Skeletal muscle cell (primary cell): Measurements from ENCODE around the gene SLC9A1.

Experiments
- DNase-seq: peaks from one replicate; pipeline ENCODE4 v3.0.0-alpha.2; 2010; ENCODE audit warnings: low read depth
- H3K4me3 ChIP-seq: 2 replicates; pipeline ENCODE4 v1.5.1; 2011; ENCODE audit warnings: low read depth, mild to moderate bottlenecking, control low read depth, low read length, moderate library complexity

The SLC9A1 gene

DNA sequence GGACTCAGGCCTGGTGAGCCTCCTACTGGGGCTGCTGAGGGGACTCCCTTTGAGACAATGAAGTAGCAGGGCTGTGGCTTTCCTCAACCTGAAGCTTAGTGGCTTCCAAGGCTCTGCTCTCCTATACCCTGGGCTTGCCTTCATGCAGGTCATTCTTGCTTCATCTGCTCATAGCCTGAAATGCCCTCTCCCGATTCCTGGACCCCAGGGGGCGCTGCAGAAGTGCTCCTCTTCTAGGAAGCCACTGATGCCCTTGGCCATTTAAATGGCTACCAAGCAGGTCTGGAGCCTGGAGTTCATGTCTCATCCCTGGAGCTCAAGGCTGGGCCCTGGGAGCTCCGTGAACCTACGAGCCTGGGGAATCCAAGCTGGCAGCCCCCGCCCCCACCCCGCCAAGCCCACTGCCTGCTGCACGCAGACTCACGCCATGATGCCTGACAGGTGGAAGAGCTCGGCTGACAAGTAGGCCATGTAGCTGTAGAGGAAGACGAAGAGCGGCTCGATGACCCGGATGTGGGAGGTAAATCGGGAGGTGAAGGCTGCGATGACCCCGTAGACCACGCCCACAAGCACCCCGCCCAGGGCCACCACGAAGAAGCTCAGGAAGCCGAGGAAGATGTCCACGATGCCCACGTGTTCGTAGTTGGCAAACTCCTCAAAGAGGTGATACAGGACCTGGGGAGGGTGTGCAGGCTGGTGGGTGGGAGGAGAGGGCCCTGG is 45.7 kb downstream of the SLC9A1 start:
- no peak overlapping the region for H3K4me3 ChIP-seq
- no peak for DNase-seq

DNA sequence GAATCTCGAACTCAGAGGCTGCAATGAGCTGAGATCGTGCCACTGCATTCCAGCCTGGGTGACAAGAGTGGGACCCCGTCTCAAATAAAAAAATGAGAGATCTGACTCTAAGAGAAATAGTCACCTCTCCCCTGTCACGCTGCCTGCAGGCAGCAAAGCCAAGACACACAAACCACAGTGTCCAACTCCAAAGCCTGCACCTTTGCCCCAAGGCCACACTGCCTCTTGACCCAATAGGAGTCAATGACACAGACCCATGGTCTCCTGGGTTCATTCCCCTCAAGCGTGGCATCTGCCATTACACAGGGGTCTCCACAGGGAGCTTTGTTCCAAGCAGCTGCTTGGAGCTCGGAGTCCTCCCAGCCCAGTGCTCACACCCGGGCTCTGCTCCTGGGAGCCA is 46.3 kb downstream of the SLC9A1 start:
- no peak for DNase-seq
- no peak overlapping the region for H3K4me3 ChIP-seq

DNA sequence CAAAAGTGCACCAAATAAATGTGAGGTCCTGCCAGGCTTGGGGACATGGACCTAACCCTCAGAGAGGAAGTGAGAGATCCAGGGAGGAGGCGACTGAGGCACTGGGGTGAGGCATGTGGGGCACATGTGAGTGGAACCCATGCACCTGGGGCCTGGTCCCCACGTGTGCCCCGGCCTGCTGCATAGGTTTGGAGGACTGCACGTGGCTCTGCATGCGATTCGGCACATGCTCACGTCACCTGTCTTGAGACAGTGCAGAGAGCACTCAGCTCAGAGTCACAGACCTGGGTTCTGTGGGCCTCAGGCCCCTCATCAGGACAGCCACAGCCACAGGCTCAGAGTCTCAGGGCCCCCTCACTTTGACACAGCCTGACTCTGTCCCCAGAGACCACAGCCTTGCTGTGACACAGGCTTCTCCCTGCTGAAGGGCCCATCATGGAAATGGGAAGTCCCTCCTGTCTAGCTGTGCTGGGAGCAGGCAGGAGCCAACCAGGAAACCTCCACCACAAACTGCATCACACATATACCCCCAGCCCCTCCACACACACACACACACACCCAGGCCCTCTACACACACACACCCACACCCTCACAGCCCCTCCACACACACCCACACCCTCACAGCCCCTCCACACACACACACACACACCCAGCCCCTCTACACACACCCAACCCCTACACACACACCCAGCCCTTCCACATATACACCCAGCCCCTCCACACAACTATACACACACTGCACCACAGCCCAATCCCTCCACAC is 48.2 kb downstream of the SLC9A1 start:
- H3K4me3 ChIP-seq = no peak overlapping the region
- no peak for DNase-seq

DNA sequence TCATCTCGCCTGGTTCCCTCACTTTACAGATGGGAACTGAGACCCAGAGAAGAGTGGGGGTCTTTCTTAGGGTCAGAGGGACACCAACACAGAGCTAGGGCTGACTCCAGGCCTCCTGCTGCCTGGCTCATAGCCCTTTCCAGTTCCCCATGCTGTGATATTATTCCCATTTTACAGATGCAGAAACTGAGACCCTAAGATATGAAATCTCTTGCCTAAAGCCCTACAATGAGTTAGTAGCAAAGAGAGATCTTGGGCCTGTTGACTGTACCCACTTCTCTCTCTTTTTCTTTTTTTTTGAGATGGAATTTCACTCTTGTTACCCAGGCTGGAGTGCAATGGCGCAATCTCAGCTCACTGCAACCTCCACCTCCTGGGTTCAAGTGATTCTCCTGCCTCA is 49.9 kb downstream of the SLC9A1 start:
- no peak overlapping the region for H3K4me3 ChIP-seq
- no peak for DNase-seq

DNA sequence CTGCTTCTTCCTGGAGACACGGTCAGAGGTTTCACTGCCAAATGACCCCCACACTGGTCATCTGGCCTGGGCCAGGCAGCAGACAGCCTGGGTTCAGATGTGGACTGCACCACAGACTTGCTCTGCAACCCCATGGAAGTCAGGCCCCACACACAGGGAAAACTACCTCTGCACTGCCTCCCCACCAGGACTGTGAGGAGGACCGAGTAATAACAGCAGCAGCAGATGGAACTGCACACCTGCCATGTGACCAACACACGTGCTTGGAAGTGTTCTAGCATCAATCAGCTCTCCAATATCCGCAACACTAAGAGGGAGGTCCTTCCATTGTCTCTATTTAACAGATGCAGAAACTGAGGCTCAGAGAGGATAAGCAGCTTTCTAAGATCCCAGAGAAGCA is 51.4 kb downstream of the SLC9A1 start:
- DNase-seq = no peak
- H3K4me3 ChIP-seq = no peak overlapping the region

DNA sequence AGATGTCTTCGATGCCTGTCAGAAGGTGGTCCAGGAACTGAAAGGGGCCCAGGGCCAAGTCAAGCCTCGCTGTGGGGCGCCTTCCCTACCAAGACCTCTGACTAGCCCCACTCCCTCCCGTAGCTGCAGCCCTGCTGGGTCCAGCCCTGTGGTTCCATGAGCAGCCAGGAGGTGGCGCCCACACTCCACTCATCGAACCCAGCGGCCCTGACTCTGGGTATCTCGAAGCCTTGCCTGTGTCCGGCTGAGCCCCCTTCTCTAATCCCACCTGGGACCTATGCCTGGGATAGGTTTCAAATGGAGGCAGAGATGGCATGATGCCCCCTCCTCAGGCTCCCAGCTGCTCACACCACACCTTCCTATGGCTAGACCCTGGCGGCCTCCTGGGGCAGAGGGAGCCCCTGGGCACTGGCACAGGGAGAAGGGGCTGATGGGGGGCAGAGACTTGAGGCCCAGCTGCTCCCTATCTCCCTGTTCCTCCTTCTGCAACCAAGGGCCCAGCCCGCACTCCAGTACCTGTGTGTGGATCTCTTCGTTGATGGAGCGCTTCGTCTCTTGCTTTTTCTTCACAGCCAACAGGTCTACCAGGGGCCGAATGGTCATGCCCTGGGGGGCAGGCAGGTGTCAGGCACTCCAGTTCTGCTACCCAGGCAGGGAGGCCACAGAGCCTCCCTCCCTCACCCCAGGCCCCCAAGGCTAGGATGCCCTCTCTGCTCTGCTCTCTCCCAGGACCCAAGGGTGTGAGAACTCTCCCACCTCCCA is 52.0 kb downstream of the SLC9A1 start:
- no peak for DNase-seq
- no peak overlapping the region for H3K4me3 ChIP-seq

DNA sequence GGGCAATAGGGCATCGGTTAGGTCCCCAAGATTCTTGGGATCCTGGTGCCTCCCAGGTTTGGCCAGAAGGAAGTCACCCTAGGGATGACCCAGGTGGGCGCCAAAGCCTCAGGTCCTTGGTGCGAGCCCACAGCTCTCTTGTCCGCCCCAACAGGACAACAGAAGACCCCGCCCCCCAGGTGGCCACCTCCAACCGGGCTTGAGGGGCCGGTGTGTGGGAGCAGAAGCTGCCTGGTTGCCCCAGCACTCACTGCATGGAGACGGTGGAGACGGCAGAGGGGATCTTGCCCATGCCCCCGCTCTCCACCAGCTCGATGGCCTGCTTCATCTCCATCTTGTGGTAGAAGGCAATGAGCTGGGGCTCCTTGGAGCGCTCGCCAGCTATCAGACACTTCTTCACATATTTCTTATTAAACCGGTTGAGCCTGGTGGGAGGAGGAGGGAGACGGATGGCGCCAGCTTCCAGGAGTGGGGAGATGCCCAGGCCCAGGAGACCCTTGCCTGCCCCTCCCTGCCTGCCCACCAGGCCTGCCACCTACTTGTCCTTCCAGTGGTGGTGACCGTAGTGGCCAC is 52.7 kb downstream of the SLC9A1 start:
- DNase-seq = no peak
- H3K4me3 ChIP-seq = no peak overlapping the region

DNA sequence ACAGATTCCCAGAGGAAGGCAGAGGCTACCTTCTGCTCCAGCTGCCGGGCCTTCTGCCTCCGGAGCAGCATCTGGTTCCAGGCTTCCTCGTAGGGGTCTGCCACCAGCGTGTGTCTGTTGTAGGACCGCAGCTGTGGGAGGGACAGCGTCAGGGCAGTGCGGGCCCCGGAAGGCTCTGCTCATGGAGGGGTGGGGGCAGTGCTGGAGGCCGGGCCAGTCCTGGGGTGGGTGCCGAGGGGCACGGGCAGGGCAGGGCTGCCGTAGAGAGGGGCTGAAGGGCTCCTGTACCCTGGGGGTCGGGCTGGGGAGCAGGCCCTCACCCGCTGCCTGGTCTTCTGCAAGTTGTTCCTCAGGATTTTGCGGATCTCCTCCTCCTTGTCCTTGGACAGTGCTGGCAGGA is 53.2 kb downstream of the SLC9A1 start:
- H3K4me3 ChIP-seq = no peak overlapping the region

DNA sequence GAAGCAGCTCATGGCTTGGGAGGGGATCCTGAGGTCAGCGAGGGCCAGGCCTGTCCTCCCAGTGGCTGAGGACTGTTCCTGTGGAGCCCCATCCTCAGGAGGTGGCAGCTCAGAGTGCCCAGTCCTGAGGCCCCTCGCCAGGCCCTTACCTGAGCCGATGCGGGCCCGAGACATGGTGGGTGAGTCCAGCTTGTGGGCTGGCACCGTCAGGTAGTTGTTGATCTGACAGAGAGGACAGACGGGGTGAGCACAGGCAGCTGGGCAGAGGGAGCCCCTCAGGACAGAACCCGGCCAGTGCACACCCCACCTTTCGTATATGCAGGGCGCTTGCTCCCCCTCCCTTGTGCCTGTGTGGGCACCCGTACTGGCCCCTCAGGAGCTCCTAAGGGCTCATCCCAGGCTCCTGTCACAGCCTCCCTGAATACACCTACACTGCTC is 53.9 kb downstream of the SLC9A1 start:
- no peak overlapping the region for H3K4me3 ChIP-seq
- DNase-seq = no peak

More for the DNA sequence above, 53.2 kb downstream of the SLC9A1 start:
- no peak for DNase-seq

DNA sequence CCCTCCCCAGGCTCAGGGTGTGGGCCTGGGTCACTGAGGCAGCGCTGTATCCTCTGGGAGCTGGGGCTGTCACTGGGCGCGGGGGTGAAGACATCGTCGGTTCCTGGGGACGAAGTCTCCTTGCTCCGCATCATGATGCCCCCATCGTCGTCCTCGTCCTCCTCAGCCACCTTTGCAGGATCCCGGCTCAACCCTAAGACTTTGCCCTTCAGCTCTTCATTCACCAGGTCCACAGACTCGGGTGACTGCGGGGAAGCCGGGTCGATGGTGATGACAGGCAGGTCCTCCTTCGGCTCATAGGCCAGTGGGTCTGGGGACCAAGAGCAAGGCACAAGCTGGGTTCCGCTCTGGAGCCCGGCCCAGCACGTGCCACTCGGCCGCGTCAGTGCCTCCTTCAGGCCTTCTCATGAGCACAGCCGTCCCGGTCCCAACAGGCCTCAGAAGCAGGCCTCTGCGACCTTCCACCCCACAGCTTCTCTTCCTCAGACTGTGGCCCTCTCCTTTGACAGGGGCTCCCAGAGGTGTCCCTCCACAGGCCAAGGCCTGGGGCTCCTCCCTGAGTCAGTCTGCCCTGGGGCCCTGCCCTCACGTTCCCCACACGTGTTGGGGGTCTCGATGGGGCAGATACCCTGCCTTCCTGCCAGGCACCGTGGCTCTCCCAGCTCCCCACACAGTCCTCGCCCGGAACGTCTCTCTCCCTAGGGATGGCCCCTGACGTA is 54.4 kb downstream of the SLC9A1 start:
- DNase-seq = no peak
- H3K4me3 ChIP-seq = no peak overlapping the region

DNA sequence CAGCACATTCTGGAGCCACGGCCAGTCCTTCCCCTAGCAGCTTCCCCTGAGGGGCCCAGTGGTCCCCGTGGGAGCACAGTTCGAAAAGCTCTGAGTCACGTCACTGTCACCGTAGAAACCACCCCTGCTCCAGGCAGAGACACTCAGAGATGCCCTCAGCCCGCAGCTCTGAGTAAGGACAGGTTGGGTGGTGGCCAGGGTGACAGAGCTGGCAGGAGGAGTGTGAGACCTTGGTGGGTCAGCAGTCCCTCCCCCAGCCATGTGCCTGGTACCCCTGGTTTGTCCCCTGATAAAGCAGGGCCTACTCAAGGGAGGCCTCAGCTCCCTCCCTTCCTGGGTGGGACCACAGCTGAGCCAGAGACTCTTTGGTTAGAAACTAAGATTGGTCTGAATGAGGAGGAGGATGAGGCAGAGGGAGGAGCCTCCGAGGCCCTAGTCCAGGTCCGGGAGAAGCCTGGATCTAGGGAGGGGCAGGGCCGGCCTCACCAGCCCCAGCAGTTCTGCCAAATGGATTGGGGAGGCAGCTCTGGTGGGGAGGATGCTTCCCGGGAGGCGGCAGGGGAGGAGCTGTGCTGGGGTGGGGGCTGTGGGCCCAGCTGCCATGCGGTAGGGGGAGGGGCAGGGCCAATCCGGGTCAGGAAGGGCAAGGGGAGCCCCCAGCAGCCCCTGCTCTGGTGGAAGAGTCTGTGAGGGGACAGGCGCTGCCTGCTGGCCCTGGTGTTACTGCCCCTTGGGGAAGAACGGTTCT is 55.2 kb downstream of the SLC9A1 start:
- peak; percentile 32 for DNase-seq
- H3K4me3 ChIP-seq = no peak overlapping the region

DNA sequence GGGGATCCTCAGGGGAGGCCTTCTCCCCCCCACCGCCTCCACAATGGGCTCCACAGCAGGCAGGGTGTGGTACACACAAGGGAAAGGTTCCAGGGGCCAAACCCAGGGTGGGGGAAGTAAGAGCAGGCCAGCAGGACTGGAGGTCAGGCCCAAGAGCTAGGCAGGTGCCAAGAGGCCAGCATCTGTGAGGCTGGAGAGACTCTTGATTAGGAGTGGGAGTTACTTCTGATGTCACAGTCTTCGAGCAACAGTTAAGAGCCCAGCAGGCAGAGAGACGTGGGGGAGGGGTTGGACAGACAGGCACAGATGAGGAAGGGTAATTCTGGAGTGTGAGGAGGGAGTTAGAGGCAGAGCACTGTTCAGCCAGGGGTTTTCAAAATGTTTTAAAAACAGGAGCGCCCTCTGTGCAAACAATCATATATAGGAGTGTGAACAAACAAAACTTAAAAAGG is 55.8 kb downstream of the SLC9A1 start:
- peak; percentile 36 for DNase-seq
- H3K4me3 ChIP-seq = no peak overlapping the region

DNA sequence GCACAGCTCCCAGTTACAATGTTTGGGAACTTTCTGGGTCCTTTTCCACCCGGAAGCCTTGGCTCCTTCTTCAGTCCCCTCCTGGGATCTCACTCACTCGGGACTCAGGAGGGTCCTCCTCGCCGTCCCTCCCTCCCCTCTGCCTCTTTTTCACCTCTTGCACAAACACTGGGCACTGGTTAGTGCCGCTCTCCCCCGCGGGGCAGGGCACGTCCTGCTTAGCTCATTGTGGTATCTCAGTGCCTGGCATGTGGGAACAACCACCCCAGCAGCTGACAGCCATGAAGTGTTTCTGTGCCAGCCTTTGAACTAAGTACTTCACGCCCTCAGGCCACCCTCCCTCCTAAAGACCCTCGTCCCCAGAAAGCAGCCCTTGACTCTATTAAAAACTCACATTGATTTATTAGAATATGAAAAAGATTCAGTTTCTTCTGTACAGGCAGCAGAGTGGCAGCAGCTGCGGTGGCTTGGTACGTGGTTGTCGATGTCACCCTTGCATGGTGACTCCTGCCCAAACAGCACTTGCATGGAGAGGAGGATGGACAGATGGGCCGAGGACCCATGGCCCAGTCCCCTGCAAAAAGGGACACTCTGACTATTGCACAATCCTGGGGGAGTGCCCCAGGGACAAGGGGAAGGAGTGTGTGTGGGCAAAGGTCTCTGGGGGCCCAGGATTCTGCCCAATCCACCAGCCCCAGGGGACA is 56.3 kb downstream of the SLC9A1 start:
- no peak overlapping the region for H3K4me3 ChIP-seq
- no peak for DNase-seq

DNA sequence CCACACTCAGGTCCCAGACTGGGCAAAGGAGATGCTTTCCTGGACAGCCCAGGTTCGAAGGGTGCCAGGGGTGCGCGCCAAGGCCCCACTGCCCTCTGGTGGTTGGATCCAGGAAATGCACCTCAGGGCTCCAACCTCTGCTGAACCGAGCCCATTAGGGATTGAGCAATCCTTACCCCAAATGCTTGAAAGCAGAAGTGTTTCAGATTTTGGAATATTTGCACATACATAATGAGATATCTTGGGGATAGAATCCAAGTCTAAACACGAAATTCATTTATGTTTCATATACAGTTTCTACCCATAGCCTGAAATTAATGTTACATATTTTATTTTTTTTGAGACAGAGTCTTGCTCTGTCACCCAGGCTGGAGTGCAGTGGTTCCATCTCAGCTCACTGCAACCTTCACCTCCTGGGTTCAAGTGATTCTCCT is 57.4 kb downstream of the SLC9A1 start:
- no peak overlapping the region for H3K4me3 ChIP-seq
- no peak for DNase-seq

DNA sequence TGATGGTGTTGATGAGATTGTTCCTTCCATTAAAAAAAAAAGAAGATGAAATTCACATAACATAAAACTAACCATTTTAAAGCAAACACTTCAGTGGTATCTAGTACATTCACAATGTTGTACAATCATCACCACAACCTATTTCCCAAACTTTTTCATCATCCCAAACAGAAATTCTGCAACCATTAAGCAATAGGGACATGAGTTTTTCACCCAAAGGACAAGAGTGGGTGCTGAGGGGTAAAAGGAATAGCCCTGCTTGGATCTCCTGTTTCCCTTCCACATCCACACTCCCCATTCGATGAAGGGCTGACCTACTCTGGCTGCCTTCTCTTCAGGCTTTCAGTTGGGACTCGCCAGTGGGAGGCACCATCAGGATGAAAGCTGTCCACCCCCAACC is 59.3 kb downstream of the SLC9A1 start:
- DNase-seq = no peak

DNA sequence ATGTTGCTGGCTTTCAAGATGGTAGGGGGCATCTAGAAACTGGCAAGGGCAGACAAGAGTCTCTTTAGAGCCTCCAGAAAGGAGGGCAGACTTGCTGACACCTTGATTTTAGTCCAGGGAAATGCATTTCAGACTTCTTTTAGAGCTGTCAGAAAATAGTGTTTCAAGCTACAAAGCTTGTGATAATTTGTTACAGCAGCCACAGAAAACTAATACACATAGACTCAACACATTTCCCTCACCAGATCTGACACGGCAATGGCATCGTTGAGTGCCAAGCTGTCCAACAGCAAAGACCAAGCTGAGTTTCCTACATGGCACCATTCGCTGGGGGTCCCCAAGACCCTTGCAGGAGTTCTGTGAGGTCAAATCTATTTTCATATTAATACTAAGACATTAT is 62.0 kb downstream of the SLC9A1 start:
- DNase-seq = no peak
- no peak overlapping the region for H3K4me3 ChIP-seq

More for the DNA sequence above, 59.3 kb downstream of the SLC9A1 start:
- no peak overlapping the region for H3K4me3 ChIP-seq

DNA sequence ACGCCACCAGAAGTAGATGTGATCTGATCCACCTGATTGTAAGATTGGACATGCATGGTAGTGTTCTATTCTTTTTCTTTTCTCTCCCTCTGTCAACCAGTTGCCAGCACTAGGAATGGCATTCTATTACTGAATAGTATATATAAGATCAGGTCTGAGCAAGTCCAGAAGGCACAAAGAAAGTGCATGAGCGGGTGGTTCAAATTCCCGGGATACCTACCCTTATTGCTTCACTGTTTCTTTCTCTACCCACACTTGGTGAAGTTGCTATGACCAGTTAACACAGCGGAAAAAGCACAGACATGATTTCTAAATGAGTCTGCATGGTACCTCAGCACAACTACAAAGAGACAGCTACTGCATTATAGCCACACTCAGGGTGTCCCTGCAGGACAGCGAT is 64.0 kb downstream of the SLC9A1 start:
- DNase-seq = no peak
- no peak overlapping the region for H3K4me3 ChIP-seq
